Measurements from ENCODE around the gene LIFR.

LIFR gene

DNA sequence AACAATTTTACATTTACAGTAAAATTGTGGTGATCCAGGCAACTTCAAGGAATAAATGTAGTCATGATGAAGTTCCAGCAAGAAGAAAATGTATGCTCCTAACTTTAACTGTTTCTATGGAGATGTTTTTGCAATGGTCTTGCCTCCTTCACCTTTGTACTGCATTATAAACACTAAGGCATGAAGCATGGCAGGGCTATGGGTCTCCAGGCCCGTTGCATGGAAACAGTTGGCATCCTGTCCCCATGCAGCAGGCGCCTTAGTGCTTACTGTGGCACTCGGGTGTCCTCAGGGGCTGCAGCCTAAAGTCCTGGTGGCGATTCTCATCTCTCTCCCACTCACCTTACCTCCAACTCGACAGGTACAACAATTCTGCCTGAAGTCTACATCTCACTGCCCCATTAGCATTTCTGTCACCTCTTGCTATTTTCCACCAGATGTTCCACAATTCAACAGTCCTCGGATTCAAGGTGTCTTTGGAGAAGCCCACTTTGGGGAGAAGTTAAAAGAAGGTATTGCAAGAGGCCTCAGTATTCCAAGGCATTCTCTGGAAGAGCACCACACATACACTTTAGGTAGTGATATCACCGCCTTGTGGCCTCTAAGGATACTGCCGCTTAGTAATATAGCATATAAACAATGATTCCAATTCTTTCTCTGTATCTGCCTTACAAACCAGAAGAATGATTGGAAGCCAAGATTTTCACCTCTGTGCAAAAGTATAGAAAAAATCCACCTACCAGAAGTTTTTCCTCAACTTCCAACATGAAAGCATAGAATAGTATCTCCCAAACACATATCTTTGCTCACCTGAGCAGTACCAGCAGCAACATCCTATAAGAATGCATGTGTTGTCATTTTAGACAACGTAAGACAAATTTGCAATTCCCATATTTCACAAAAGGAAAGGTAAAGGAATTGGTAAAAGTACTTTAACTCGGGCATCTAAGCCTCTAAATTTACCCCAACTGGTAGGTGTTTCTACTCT is 5.1 kb downstream of the LIFR start:
- DNase-seq (ENCODE audit: low read depth in 2 of 2): no peak

DNA sequence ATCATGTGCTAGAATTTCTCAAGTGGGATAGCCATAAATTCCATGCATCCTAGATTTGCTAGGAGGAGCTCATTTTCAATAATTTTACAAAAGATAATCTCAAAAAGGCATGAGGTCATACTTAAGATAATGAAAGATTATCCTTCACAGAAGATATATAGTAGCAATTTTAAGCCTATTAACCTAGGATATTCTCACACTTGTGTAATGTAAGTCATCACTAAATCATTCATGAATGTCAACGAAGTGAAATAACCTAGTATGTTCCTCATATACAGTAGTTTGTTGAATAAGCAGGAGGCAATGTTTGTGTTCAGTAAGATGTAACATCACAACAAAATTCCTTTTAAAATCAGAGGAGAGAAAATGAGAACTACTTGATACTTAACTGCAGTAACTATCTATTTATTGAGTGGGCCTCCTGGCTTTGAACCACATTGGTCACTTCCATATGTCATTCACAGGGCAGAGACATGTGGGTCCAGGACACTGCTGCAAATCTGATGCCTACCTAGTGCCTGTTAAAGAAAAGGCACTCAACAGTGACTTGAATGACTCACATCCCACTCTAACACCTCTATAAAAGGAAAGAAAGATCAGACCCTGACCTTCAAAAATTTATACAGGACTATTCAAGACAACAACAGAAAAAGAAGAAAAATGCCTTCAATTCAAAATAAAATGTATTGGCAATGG is 8.2 kb downstream of the LIFR start:
- DNase-seq (ENCODE audit: low read depth in 2 of 2): no peak

DNA sequence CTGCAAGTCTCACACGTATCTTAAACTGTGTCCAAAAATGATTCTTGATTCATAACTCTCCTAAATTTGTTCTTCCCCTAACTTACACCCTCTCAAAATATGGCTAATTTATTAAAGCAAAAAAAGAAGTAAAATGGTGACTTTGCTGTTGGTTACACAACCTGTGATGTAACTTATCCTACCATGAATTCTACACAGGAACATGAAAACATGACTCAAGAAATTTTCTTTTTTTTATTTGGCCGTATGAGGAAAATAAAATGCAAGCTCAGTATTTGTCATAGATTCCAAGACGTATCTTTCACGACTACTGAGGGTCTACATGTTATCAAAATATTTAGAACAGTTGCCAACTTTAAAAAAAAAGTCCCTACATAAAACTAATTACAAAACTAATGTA is 9.2 kb downstream of the LIFR start:
- DNase-seq (ENCODE audit: low read depth in 2 of 2): no peak

DNA sequence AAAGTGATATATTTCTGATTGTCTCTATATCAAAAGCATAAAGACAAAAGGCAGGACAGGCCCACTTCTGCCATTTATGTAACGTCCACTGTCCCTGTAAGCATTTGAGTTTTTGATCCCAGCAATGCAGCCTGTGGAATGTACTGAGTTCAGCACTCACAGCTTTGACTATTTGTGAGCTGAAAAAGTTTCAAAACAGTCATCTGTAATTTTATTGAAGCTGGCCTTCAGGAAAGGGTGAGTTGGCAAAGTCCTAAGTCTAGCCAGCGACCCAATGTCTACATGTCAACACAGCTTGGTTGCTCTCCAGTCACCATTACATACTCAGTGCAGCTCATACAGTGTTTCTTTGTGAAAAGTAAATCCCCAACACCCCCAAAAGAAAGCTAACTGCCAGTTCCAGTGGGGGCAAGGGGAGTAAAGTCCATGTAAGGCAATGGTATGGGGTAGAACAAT is 9.7 kb downstream of the LIFR start:
- DNase-seq (ENCODE audit: low read depth in 2 of 2): no peak

DNA sequence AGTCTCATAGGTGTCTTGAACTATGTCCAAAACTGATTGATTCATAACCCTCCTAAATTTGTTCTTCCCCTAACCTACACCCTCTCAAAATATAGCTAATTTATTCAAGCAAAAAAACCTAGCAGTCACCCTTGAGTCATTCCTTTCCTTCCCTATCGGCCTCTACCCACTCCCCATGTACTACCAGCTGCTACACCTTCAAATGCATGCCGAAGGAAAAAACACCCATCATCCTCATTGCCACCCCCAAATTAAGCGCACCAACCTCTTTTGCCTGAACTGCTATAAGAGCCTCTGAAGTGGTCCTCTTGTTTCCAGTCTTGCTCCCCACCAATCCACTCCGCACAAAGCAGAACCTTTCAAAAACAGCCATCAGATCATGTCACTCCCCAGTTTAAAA is 12.6 kb downstream of the LIFR start:
- no peak for DNase-seq (ENCODE audit: low read depth in 2 of 2)

DNA sequence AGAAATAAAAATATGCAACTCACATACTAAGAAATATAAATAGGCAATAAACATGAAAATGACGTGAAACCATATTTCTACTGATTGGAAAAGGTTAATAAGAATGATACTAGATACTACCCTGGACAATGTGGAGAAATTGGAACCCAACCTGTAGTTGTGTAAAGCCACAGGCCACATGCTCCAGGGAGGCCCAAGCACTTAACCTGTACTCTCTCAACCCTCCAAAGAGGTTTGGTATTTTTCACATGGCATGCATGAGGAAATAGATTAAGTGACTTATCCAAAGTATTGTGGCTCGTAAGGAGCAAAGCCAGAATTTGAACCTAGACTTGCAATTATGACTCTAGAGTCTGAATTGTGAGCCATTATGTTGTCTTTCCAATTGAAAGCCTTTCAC is 13.4 kb downstream of the LIFR start:
- no peak for DNase-seq (ENCODE audit: low read depth in 2 of 2)

DNA sequence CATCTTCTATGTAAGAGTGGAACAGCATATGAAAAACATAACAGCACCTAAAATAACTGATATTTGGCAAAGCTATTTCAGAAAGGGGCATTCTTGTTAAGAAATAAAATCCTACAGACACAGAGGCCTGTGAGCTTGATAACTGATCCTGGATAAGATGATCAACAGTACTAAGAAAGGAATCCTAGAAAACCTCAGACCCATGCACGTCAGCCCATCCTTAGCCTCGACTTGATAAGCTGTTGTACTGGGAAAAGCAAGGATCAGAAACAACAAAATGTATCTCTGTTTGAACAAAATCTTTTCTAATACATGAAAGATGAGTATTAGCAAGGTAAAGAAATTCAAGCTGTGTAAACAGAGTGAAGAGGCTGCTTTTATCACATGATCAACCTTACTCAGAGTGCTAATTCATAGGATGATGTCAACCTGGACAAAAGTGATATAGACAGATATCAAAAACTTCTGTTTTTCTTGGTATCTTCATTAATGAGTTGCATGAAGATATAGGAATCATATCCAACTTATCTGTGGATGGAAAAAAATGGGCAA is 15.2 kb downstream of the LIFR start:
- no peak for DNase-seq (ENCODE audit: low read depth in 2 of 2)

DNA sequence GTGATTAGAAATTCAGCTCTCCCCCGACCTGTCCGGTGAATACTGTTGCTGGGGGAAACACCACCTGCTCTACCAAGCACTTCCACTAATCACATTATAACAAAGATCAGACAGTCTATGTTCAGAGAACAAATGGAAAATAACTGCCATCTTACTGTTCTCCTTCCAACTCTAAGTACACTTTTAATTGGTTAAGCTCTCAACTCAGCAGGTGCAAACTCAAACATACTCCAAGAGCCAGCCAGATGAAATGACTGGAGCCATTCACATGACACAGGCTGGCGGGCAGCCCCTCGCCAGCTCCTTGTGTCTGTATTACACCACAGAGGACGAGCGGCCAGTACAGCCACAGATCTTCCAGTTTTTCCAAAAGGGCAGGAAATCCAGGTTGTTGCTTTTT is 16.1 kb downstream of the LIFR start:
- no peak for DNase-seq (ENCODE audit: low read depth in 2 of 2)

DNA sequence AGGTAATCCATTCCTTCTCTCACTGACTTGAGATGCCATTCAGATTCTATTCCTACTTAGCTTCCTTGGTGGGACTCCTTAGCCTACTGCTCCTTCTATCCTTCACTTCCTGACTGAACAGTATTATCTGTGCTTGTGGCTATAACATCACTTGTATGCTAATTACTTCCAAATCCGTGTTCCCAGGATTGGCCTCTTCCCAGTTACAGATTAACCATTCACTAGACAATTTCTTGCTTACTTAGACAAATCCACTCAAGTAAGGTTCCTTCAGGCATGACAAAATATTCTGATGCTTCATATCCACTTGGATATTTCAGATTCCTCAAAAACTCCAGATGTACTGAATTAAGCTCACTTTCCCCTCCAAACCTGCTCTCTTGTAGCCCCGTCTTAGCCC is 18.3 kb downstream of the LIFR start:
- DNase-seq (ENCODE audit: low read depth in 2 of 2): no peak

DNA sequence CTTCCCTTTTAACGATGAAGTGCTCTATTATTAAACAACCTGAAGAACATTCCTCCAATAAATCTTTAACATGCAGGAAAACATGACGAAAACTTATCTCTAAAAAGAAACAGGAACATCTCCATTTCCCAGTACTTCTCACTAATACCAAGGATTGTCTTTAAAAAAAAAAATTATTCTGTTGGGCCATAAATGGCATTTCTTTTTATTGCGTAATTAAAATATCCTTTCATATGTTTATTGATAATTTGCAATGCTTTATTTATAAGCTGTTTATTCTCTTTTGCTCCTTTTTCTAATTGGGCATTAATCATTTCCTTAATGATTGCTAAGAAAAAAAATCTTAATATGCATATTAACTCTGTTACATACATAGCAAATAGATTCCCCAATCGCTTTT is 18.9 kb downstream of the LIFR start:
- no peak for DNase-seq (ENCODE audit: low read depth in 2 of 2)

DNA sequence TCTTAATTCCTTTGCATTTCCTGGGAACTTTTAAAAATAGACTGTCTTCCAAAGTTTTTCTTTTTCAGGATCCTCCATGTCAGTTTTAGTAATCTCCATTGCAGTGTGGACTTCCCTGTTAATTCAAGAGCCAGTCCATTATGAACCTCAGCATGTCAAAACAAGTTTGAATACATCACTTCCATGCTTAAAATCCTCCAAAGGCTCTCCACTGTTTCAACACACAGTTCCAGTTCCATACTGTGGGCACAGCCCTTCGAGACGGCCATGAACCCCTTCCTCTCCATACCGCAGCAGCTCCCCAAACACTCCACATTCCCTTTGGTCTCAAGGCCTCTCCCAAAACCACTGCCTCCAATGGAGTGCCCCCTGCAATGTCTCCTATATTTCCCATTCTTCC is 19.5 kb downstream of the LIFR start:
- no peak for DNase-seq (ENCODE audit: low read depth in 2 of 2)

DNA sequence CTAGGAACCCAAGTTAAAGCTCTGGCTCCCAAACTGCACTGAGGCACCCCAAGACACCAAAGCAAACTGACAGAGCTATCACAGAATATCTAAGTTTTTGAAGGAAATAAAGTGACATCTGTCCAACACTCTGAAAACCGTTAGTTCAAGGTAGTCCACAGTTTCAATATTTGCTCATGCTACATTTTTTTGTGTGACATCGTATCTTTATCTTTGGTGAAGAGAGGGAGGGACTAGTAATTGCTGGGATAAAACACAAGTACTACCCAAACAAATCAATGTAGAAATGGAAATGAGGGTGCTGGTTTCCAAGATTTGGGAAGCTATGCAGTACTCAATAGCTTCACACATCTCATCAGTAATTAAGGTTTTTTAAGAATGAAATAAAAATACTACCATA is 20.6 kb downstream of the LIFR start:
- no peak for DNase-seq (ENCODE audit: low read depth in 2 of 2)

DNA sequence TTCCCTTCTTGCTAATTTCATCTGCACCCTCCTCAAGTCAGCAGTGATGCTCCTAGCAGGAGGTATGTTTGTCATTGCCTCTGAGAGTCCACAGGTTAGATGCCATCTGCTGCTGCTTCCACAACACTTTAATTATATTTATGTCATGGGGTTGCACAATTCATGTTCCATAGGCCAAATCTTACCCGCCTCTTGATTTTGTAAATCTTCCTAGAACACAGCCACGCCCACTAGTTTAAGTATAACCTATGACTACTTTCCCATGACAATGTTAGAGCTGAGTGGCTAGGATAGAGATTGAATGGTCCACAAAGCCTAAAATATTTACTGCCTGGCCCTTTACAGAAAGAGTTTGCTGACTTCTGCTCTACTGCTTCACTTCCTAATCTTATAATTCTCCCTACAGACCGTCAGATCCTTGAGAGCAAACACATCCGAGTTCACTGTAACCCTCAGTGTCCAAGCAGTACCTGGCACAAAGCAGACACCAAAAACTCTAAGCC is 21.1 kb downstream of the LIFR start:
- no peak for DNase-seq (ENCODE audit: low read depth in 2 of 2)

DNA sequence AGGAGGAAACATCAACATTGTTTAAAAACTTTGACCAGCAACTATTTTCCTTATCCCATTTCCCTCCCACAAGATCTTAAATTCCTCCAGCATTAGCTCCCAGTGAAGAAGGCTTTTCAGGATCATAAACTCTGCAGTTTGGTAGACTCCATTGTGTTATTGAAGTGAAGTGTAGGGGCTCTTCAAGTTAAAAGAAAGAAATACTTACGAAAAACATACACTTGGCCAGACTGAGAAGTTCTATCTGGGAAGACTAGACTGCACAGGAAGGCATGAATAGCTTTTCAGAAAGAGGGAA is 22.3 kb downstream of the LIFR start:
- DNase-seq (ENCODE audit: low read depth in 2 of 2): no peak

DNA sequence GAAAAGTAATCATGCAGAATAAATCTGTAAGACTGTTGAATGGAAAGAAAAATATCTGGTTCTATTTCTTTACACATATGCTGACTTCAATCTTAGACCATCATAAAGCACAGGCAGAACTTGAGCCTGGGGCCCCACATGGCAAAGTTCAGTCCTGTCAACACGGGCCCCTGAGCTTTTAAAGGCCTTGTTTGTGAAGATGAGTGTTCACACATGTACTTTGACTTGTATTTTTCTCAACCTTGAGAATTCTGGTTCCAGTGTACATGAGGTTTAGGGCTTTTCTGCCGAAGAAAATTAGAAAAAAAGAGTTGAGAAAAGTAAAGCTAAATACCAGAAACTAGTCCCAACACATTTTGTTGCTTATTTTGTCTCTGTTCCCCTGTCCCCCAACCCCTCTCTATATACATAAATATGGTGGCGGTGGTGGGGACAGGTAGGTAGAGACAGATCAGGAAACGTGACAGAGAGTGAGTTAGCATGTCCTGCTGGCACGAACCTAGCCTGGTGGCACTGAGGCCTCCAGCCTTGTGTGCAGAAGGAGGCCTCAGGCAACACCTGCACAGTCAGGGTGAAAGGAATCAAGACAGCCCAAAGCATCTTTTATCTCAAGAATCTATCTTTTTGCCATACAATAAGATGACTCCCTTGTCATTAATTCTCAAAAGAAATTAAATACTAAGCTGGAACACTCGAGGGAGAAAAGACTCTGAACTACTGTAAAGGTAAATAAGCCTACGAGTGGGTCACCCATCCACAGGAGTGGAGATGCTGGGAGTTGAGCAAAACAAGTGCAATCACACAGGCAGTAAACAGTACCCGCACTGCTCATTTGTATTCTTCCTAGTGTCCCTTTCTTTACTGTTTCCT is 22.9 kb downstream of the LIFR start:
- DNase-seq (ENCODE audit: low read depth in 2 of 2): no peak

DNA sequence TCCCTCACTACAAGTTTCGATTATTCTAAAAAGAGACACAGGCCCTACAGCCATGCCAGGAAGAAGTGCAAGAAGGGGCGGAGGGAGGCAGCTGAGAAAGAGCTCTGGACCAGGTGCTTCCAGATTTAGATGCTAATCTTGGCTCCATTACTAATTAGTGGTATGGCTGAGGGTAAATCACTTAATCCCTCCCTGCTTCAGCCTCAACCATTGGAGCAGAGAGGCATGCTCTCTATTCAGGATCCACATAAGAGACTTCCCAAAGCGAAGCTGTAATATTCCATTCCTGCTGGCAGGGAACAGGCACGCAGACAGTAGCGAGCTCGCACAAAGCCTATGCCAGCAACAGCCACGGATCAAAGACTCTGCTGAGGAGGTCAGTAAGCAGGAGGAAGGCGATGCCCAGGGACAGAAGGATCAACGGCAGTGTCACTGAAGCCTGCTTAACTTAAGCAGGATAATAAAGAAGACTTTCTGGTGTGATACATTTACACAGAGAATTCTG is 24.2 kb downstream of the LIFR start:
- no peak for DNase-seq (ENCODE audit: low read depth in 2 of 2)

DNA sequence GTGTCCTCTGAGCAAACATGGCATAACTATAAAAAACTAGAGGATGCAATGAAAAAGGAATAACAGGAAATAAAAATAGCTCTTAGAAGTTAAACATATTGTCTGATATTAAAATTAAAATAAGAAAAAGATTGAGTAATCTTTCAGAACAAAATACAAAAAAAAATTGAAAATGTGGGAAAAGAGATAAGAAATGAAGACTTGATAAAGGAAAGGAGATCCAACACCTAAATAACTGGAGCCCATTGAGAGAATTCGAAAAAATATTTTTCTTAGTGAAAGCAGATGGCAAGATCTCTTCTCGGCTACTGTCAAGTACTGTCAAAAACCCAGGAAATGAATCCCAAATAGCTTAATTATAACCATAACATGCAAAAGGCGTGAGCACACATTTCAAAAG is 24.9 kb downstream of the LIFR start:
- no peak for DNase-seq (ENCODE audit: low read depth in 2 of 2)

DNA sequence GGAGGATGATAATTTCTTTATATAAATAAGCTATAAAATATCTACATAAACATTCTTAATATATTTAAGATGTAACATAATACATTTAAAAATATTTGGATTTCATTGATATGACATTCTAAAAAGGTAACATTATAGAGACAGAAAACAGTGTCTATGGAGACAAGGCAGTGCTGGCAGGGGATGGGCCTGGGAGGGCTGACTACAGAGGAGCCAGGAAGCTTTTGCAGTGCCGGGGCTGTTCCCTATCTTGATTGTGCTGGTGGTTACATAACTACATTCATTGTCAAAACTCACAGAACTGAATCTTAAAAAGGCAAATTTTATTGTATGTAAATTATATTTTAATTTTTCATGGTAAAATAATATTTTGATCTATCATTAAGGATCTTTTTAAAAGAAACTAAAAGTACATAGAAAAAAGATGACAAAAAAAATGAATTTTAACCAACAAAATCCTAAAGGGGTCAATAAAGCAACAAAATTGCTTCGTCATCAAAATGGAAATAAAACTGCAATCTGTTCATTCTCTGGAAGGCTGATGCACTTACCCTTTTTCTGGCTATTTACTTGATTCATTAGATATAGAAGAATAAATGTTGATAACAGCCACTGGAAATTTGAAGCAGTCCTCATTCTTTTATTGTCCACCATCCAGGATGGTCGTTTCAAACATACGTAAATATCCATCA is 26.3 kb downstream of the LIFR start:
- no peak for DNase-seq (ENCODE audit: low read depth in 2 of 2)

DNA sequence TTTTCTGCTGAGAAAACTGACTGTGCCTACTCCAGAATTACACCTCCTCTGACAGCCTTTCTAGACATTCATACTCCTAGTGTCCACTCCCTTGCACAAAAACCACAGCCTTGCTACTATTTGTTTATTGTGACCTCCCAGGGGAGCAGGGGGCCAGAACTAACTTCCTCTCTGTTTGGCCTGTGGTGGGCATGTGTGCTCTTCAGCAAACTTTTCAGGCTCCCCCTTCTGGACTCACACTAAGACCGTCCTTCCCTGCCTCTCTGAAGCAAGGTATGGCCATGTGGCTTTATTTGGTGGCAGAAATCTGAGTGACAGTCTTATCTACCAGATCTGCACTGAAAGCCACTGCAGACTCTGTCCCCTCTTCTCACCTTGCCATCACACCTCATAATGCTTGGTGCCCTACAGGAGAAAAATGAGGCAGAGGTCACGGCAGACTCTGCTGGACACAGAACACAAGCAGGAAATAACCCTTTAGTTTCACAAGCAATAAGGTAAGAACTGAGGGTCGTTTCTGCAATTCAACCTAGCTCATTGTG is 28.2 kb downstream of the LIFR start:
- no peak for DNase-seq (ENCODE audit: low read depth in 2 of 2)

DNA sequence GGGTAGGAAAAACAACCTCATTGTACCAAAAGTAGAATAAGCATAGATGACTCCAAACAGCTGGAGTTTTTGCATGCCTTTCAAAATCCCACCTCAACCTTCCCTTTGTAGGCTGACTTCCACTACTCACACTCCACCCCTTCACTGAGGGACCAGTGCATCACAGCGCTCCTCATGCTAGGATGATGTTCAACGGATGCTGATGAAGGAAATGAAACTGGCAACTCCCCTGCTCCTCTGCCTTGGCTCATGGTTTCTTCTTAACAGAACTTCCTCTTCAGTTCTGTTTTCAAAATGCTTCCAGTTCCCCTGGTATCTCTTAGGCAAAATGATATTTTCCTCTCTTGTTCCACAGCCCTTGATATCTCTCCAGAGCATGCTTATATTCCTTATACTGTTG is 29.0 kb downstream of the LIFR start:
- DNase-seq (ENCODE audit: low read depth in 2 of 2): no peak

DNA sequence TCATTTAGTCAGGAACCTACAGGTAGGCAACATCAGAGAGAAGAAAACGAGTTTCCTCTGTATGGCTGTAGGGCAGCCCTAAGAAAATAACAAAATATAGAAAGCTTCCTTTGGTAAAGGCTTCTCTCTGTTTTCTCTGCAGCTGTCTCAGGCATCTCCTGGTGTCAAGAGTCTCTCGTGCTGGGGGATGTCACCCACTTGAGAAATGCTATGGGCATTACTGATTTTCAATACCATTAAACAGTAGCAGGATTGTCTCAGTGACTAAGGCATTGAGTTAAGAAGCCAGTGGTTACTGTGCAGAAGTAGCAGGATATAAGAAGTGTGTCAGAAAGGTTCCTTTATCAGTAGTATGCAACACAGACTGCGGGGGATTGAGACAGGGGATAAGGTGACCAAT is 32.4 kb downstream of the LIFR start:
- no peak for DNase-seq (ENCODE audit: low read depth in 2 of 2)

All from stimulated activated CD4-positive, alpha-beta T cell treated with anti-CD3 and anti-CD28 coated beads, Interleukin-15, amount 100 ng/mL, for 48 hours (primary cell).